ENCODE measurements around the gene ARL6IP6.
"Not testable (repeated sequence)": the region's sequence is repeated elsewhere in the genome, so short reads cannot be mapped to it uniquely, and the experiment has no call there.

The ARL6IP6 gene

GRCh38 chr2:152723918-152724317 is 5.5 kb downstream of the ARL6IP6 start:
- DNase-seq, result no peak

GRCh38 chr2:152729844-152730243 is 11.4 kb downstream of the ARL6IP6 start:
- DNase-seq, result no peak

DNA sequence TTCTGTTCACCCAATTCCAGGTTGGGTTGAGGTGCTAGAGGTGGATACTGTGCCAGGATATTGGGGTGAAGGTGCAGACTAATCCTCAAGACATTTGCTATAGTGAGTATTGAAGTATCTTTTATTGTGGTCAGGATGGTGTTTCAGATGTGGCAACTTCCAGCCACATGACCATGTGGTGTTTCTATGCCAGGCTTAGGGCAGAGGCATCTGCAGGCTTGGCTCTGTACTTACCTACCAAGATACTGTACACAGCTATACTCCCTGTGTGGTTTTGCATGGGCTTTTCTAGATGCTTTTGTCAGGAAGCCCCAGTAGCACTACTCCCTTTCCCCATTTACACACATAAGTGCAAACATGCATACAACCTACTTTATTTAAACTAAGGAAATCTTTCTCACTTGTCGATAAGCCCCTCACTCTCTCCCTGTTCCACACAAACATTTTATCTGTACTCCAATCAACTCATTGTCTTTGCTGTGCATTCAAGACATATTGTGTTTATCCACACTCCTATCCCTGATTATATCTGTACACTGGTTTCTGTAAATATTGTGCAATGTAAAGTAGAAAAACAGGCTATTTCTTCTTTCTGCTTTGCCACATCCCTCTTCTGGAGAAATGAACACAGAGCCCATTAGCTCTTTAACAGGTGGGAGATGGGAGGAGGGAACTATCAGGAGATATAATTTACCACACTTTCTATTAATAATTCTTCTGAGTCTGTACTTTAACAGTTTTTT is 12.3 kb downstream of the ARL6IP6 start:
- no peak for DNase-seq

GRCh38 chr2:152737509-152737908 is 19.1 kb downstream of the ARL6IP6 start:
- DNase-seq, result not testable (repeated sequence)

DNA sequence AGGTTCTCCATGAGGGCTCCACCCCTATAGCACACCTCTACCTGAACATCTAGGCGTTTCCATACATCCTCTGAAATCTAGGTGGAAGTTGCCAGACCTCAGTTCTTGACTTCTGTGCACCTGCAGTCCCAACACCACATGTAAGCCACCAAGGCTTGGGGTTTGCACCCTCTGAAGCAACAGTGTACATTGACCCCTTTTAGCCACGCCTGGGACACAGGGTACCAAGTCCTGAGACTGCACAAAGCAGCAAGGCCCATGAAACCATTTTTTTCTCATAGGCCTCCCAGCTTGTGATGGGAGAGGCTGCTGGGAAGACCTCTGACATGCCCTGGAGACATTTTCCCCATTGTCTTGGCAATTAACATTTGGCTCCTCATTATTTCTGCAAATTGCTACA is 20.0 kb downstream of the ARL6IP6 start:
- DNase-seq, result no peak

DNA sequence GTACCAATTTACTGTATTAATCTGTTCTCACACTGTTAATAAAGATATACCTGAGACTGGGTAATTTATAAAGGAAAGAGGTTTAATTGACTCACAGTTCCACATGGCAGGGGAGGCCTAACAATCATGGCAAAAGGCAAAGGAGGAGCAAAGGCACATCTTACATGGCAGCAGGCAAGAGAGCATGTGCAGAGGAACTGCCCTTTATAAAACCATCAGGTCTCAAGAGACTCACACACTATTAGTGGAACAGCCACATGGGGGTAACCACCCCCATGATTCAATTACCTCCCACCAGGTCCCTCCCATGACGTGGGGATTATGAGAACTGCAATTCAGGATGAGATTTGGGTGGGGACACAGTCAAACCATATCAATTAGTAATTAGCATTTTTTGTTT is 21.3 kb downstream of the ARL6IP6 start:
- not testable (repeated sequence) for DNase-seq

GRCh38 chr2:152740743-152741328 is 22.4 kb downstream of the ARL6IP6 start:
- DNase-seq, result peak; percentile 77

DNA sequence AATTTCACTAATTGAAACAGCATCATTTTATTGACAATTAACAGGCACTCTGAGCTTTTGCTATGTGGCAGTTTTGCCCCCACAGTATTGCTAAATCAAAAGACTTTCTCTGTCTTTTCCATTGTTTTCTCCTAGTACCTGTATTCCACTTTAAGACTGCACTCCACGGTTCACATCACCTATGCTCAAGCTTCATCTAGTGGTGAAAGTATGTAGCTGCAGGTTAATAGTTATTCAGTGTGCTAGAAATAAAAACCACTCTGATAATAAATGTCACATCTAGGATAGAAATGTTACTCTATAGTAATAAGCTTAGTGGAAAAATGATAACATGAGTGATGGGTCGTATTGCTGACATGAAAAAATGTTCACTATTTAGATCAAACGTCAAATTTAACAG is 24.6 kb downstream of the ARL6IP6 start:
- peak; percentile 49 for DNase-seq

GRCh38 chr2:152747751-152748150 is 29.3 kb downstream of the ARL6IP6 start:
- DNase-seq, result not testable (repeated sequence)

GRCh38 chr2:152755029-152755428 is 36.6 kb downstream of the ARL6IP6 start:
- DNase-seq, result peak; percentile 40

GRCh38 chr2:152759290-152760072 is 41.1 kb downstream of the ARL6IP6 start:
- DNase-seq, result no peak

DNA sequence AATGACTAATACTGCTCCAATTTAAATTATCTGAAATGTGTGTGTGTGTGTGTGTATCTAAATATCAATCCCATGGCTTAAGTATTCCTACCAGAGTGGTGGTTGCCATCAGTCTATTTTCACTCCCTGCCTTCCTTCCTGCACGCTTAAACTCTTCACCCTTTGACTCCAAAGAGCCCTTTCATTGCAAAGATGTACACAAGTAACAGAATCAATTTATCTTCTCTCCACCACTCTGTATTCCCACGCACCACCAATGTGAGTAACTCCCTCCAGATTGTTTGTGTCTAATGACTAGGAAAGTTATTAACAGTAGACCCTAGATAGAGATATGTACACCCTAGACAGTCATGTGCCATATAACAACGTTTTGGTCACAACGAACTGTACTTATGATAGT is 42.8 kb downstream of the ARL6IP6 start:
- no peak for DNase-seq

DNA sequence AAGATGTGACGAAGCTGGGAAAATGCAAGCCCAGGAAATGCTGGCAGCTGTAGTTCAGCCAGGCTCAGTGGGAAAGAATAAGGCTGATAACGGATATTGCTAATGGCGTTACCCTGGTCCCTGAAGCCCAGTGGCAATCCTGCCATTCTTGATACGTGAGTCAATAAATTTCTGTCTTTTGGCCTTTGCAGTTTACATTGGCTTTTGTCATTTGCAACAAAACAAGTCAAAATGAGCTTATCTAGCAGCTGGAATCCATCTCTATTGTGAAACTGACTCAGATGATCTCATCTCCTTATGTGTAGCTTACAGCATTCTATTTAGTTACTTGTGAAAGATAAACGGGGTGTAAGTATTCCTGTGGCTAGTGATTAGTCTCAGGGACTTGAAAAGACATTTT is 43.8 kb downstream of the ARL6IP6 start:
- DNase-seq, result no peak

- DNase-seq, result not testable (repeated sequence)
These were observed 44.8 kb downstream of the ARL6IP6 start for GRCh38 chr2:152763208-152763607.

- no peak for DNase-seq
These were observed 45.2 kb downstream of the ARL6IP6 start for GRCh38 chr2:152763651-152764050.

DNA sequence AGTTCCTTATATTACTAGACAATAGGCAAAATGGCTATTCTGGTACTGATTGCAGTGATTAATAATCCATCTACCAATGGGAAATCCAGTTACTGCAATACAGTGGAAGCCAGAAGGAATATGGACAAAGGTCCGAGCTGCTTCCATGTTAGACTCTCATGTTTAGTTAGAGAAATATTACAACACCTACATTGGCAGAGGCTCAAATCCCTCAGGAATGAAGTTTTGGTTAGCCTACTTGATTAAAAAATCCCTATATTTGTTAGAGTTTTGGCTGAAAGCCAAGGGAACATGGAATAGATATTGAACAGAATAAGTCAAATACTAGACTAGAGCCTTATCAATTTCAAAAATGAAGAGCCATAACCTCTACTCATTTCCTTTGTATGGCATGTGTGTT is 48.5 kb downstream of the ARL6IP6 start:
- no peak for DNase-seq

- DNase-seq, result no peak
These were observed 62.8 kb downstream of the ARL6IP6 start for GRCh38 chr2:152781175-152781574.

GRCh38 chr2:152782171-152782570 is 63.8 kb downstream of the ARL6IP6 start:
- DNase-seq, result no peak

DNA sequence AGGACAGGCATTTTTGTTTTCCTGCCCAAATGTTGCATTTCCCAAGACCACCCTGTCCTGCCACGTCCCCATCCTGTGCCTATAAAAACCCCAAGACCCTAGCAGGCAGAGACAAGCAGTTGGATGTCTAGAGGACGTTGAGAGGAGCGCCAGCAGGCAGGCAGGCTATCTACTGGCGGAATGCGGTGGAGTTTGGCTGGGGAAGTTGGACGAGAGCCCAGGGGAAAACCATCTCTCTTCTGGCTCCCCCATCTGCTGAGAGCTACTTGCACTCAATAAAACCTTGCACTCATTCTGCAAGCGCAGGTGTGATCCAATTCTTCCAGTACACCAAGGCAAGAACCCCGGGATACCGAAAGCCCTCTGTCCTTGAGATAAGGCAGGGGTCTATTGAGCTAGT is 72.5 kb downstream of the ARL6IP6 start:
- no peak for DNase-seq

DNA sequence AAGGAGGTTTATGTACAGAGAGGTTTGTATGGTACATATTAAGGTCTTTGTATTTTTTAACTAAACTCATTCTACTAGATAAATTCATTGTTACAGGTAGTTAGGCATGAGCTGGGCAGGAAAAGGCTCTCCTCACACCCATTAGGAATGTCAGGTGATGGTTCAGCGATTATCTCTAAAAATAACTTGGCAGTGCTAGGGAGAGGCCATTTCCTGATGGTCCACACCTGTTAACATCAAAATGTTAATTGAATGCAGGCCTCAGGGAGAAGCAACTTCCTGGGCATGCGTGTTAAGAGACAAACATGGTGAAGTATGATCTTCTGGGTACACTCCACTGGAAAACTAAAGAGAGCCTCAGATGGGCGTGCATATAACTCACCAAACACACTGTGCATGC is 73.6 kb downstream of the ARL6IP6 start:
- peak; percentile 5 for DNase-seq

- DNase-seq, result no peak
These were observed 74.6 kb downstream of the ARL6IP6 start for GRCh38 chr2:152792974-152793373.

DNA sequence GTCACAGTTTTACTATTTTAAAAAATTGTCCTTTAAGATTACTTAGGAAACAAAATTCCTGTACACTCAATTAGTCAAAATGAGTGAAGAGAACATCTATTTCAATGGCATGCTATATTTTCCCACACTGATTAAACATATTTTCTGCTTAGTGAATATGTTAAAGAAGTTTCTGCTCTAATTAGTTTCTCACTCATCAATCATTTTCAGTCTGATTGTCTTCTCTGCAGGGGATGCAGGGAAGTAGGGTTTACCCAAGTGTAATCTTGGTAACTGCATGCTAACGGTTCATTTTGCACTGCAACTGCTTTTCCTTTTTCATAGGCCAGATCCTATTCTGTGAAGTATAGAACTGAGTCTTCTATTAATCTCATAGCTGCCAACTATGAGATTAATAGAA is 78.5 kb downstream of the ARL6IP6 start:
- no peak for DNase-seq

DNA sequence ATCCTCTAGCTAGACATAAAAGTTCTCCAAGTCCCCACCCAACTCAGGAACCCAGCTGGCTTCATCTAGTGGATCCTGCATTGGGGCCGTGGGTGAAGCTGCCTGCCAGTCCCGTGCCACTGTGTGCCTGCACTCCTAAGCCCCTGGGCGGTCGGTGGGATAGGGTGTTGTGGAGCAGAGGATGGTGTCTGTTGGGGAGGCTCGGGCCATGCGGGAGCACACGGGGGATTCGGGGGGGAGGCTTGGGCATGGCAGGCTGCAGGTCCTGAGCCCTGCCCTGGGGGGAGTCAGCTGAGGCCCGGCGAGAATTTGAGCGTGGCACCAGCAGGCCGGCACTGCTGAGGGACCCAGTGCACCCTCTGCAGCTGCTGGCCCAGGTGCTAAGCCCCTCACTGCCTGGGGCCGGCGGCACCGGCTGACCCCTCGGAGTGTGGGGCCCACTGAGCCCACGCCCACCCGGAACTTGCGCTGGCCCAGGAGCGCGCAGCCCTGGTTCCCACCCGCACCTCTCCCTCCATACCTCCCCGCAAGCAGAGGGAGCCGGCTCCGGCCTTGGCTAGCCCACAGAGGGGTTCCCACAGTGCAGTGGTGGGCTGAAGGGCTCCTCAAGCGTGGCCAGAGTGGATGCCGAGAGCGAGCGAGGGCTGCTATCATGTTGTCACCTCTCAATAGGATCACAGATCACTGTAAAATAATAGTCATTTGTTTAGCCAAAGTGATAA is 86.4 kb downstream of the ARL6IP6 start:
- DNase-seq, result no peak
